Natural killer cell (primary cell): ENCODE data around the gene POLR3H. TPM values are rescaled to one million over a fixed set of nuclear protein-coding genes. Genes with fewer than 3 reads are reported as not detected.

Source experiments
- ATAC-seq, 3 donors: fragments of 150-1000 bp in 2 of 3; fragments of 200-7000 bp in 1 of 3; cut with Tn5 transposase; 1 replicate in 1 of 3; 2 replicates in 2 of 3; pipeline ENCODE4 v1.10.0; 2021; ENCODE audit warnings: mild to moderate bottlenecking in 2 of 3, moderate library complexity in 2 of 3
- DNase-seq, 2 donors: peaks; one replicate each; pipeline versions ENCODE4 v3.0.0 to v3.0.0-alpha.2; 2013 to 2021; ENCODE audit warnings: mixed read lengths in 1 of 2
- H3K27ac ChIP-seq: one replicate; pipeline ENCODE4 v1.5.1; 2013; ENCODE audit warnings: mild to moderate bottlenecking, low read length
- H3K27me3 ChIP-seq: one replicate; pipeline ENCODE4 v1.6.1; 2013; ENCODE audit warnings: low read length; ENCODE audit not compliant: control insufficient read depth, insufficient read depth
- H3K36me3 ChIP-seq: one replicate; pipeline ENCODE4 v1.6.1; 2013; ENCODE audit warnings: low read length; ENCODE audit not compliant: control insufficient read depth, insufficient read depth
- H3K4me1 ChIP-seq: one replicate; pipeline ENCODE4 v1.6.1; 2013; ENCODE audit warnings: low read length; ENCODE audit not compliant: control insufficient read depth, insufficient read depth
- H3K4me3 ChIP-seq: one replicate; pipeline ENCODE4 v1.5.1; 2013; ENCODE audit warnings: low read length
- H3K9me3 ChIP-seq: one replicate; pipeline ENCODE4 v1.6.1; 2013; ENCODE audit warnings: low read length; ENCODE audit not compliant: control insufficient read depth, insufficient read depth
- H3K27ac Mint-ChIP-seq, 2 donors: one replicate each; pipeline ENCODE4 v1.8.0; 2022; ENCODE audit warnings: mild to moderate bottlenecking in 2 of 2, mixed read lengths in 2 of 2, moderate library complexity in 1 of 2
- H3K27me3 Mint-ChIP-seq, 2 donors: one replicate each; pipeline ENCODE4 v1.8.0; 2022; ENCODE audit warnings: low read depth in 2 of 2, mixed read lengths in 2 of 2
- H3K36me3 Mint-ChIP-seq: one replicate; pipeline ENCODE4 v1.8.0; 2022; ENCODE audit warnings: mixed read lengths
- H3K4me1 Mint-ChIP-seq, 2 donors: one replicate each; pipeline ENCODE4 v1.8.0; 2022; ENCODE audit warnings: mixed read lengths in 2 of 2
- H3K4me3 Mint-ChIP-seq: one replicate; pipeline ENCODE4 v1.8.0; 2022; ENCODE audit warnings: mild to moderate bottlenecking, moderate library complexity, mixed read lengths
- H3K9me3 Mint-ChIP-seq, 2 donors: one replicate each; pipeline ENCODE4 v1.8.0; 2022; ENCODE audit warnings: mixed read lengths in 2 of 2
- WGBS: methylation state at CpG from one replicate; pipeline ENCODE4 v1.1.7; 2013; ENCODE audit warnings: missing lambda C conversion rate; ENCODE audit not compliant: insufficient coverage; 5-methylcytosine and 5-hydroxymethylcytosine counted together
- intact Hi-C: fragments of 100-400 bp; cut with micrococcal nuclease; formaldehyde crosslinking; loops from one replicate; pipeline ENCODE4 v1.14.2; 2022
- total RNA-seq, 4 donors: library from RNA; stranded (reverse); fragments of 120-200 nt in 1 of 4; gene quantifications; one replicate each; pipeline versions ENCODE4 v1.2.3 to v1.2.4, GENCODE V29; 2013 to 2022
- TF ChIP-seq, protein P1 (sequence below): fragments of 200-600 bp; IDR thresholded peaks from one replicate; pipeline ENCODE4 v1.8.0; 2022; ENCODE audit warnings: antibody characterized with exemption

The POLR3H gene
- total RNA-seq, 3 donors from 2014 or later (not counting 1 experiment from before 2014, with no cell fraction given), result 13.1 to 18.8 (median 16.2) TPM

- 89% methylated on average over 3 of the region's 3 CpGs for WGBS
- intact Hi-C loops, result no loop called here
- peaks cover 5% of the 10 kb centered on the region for H3K4me1 ChIP-seq
- H3K9me3 Mint-ChIP-seq, result no peaks in the 10 kb centered on the region
- DNase-seq, result no peak
- no peaks in the 10 kb centered on the region for H3K27me3 Mint-ChIP-seq
- H3K27me3 ChIP-seq, result no peaks in the 10 kb centered on the region
- H3K27ac ChIP-seq, result no peak overlapping the region
- H3K4me3 ChIP-seq, result no peak overlapping the region
- no peak for ATAC-seq
- no peak overlapping the region for H3K4me3 Mint-ChIP-seq
- H3K4me1 Mint-ChIP-seq, result peaks cover 20 to 51% of the 10 kb centered on the region in 2 donors
- TF ChIP-seq, protein P1, sequence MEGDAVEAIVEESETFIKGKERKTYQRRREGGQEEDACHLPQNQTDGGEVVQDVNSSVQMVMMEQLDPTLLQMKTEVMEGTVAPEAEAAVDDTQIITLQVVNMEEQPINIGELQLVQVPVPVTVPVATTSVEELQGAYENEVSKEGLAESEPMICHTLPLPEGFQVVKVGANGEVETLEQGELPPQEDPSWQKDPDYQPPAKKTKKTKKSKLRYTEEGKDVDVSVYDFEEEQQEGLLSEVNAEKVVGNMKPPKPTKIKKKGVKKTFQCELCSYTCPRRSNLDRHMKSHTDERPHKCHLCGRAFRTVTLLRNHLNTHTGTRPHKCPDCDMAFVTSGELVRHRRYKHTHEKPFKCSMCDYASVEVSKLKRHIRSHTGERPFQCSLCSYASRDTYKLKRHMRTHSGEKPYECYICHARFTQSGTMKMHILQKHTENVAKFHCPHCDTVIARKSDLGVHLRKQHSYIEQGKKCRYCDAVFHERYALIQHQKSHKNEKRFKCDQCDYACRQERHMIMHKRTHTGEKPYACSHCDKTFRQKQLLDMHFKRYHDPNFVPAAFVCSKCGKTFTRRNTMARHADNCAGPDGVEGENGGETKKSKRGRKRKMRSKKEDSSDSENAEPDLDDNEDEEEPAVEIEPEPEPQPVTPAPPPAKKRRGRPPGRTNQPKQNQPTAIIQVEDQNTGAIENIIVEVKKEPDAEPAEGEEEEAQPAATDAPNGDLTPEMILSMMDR, result no peak
- H3K36me3 ChIP-seq, result no peaks in the 10 kb centered on the region
- H3K27ac Mint-ChIP-seq, result peak overlapping the region in 1 of 2 donors; percentile 31
- H3K9me3 ChIP-seq, result no peaks in the 10 kb centered on the region
- H3K36me3 Mint-ChIP-seq, result no peaks in the 10 kb centered on the region
Measured at GRCh38 chr22:41488596-41489385, 55.5 kb downstream of the POLR3H start.

DNA sequence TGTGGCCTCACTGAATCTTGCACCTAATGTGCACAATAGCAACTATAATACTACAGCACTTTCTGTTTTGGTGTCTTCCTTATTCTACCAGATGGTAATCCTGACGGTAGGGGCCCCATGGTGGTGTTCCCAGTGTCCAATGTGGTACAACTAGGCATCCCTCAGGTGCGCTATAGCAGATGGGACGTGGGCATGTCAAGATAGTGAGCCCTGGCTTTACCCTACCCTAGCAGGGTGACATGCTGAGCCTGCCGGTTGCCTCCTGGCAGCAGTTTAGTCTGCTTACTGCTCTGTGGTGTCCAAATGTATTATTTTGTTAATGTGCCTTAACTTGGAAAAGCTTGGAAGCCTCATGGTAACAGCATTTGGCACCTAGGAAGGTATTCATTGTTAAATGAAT, 56.2 kb downstream of the POLR3H start:
- Mint-ChIP-seq H3K27me3 (no peaks in the 10 kb centered on the region), H3K4me1 (peaks cover 20 to 54% of the 10 kb centered on the region in 2 donors), H3K27ac (no peak overlapping the region), H3K4me3 (no peak overlapping the region), H3K36me3 (no peaks in the 10 kb centered on the region), H3K9me3 (no peaks in the 10 kb centered on the region)
- Histone ChIP-seq H3K27ac (no peak overlapping the region), H3K9me3 (no peaks in the 10 kb centered on the region), H3K4me3 (no peak overlapping the region), H3K4me1 (peaks cover 5% of the 10 kb centered on the region), H3K27me3 (no peaks in the 10 kb centered on the region), H3K36me3 (no peaks in the 10 kb centered on the region)
- no peak for ATAC-seq
- DNase-seq, result no peak
- TF ChIP-seq, protein P1, result no peak
- WGBS, result 94% methylated on average over 4 of the region's 4 CpGs
- intact Hi-C loops, result no loop called here

- Histone ChIP-seq H3K9me3 (no peaks in the 10 kb centered on the region), H3K36me3 (no peaks in the 10 kb centered on the region), H3K4me1 (peaks cover 5% of the 10 kb centered on the region), H3K27ac (no peak overlapping the region), H3K4me3 (no peak overlapping the region), H3K27me3 (no peaks in the 10 kb centered on the region)
- no peaks in the 10 kb centered on the region for H3K36me3 Mint-ChIP-seq
- intact Hi-C loops, result no loop called here
- DNase-seq (no peak), ATAC-seq (no peak)
- H3K27me3 Mint-ChIP-seq, result no peaks in the 10 kb centered on the region
- H3K4me1 Mint-ChIP-seq, result peaks cover 20 to 61% of the 10 kb centered on the region in 2 donors
- WGBS, result 90% methylated on average over 7 of the region's 8 CpGs
- H3K9me3 Mint-ChIP-seq, result no peaks in the 10 kb centered on the region
- no peak overlapping the region for H3K4me3 Mint-ChIP-seq
- TF ChIP-seq, protein P1, result no peak
- no peak overlapping the region for H3K27ac Mint-ChIP-seq
Measured at GRCh38 chr22:41487037-41487935, 57.0 kb downstream of the POLR3H start.
